GM12878 (cell line): ENCODE data around the gene CARD11. TPM values are rescaled to one million over a fixed set of nuclear protein-coding genes. Genes with fewer than 3 reads are reported as not detected.

Source experiments
- ATAC-seq: fragments of 200-7000 bp; cut with Tn5 transposase; 3 replicates; pipeline ENCODE4 v1.9.1; 2020; ENCODE audit warnings: mild to moderate bottlenecking, moderate library complexity
- BruUV-seq: library from RNA; stranded (reverse); fragments of 400-500 nt; replicated peaks from 2 replicates; lab custom pipeline; 2021; lab: Mats Ljungman, UMichigan
- CTCF ChIA-PET: fragments of 300-600 bp; sonication (Branson Sonifier 250); formaldehyde crosslinking; extraction: SDS; loops from one replicate; lab custom pipeline; 2021; ENCODE audit warnings: inconsistent platforms; lab: Yijun Ruan, JAX
- POLR2A ChIA-PET: fragments of 350-600 bp; formaldehyde crosslinking; extraction: SDS; loops from one replicate; lab custom pipeline; 2021; ENCODE audit warnings: inconsistent platforms; lab: Charles Lee
- RAD21 ChIA-PET: fragments of 300-600 bp; sonication (Branson Sonifier 250); formaldehyde crosslinking; loops from one replicate; lab custom pipeline; 2023; ENCODE audit warnings: antibody characterized with exemption; ENCODE audit not compliant: unreplicated experiment; lab: Charles Lee
- SMC1A ChIA-PET: fragments of 300-600 bp; sonication (Branson Sonifier 250); formaldehyde crosslinking; loops from one replicate; lab custom pipeline; 2023; ENCODE audit not compliant: unreplicated experiment, uncharacterized antibody; lab: Charles Lee
- DNase-seq: peaks from one replicate; pipeline ENCODE4 v3.0.0-alpha.2; 2011; ENCODE audit warnings: low read depth, low spot score
- FAIRE-seq: peaks from 3 replicates; lab custom pipeline; 2011; peaks lifted over from hg19 to GRCh38; lab: Jason Lieb, UNC
- H2AFZ ChIP-seq: 2 replicates; pipeline ENCODE4 v1.6.0; 2011; ENCODE audit warnings: low read depth, low read length, control low read depth; ENCODE audit not compliant: control insufficient read depth
- H3K27ac ChIP-seq: 2 replicates; pipeline ENCODE4 v1.5.1; 2011; ENCODE audit warnings: control low read depth; ENCODE audit not compliant: control insufficient read depth, insufficient read depth
- H3K27me3 ChIP-seq, 2 experiments: replicated peaks in 1 of 2; 2 replicates each; pipeline versions ENCODE4 v1.6.0 to v1.6.1; 2011; ENCODE audit warnings: low read length in 1 of 2; ENCODE audit not compliant: control insufficient read depth in 2 of 2, insufficient read depth in 2 of 2
- H3K36me3 ChIP-seq, 2 experiments: 2 replicates each; pipeline ENCODE4 v1.5.1; 2011; ENCODE audit warnings: low read length in 1 of 2; ENCODE audit not compliant: control insufficient read depth in 2 of 2, insufficient read depth in 2 of 2
- H3K4me1 ChIP-seq: 2 replicates; pipeline ENCODE4 v1.6.1; 2011; ENCODE audit warnings: mild to moderate bottlenecking, low read length, moderate library complexity, mixed read lengths; ENCODE audit not compliant: control insufficient read depth, insufficient read depth
- H3K4me2 ChIP-seq: 2 replicates; pipeline ENCODE4 v1.6.0; 2011; ENCODE audit warnings: control low read depth; ENCODE audit not compliant: control insufficient read depth, insufficient read depth
- H3K4me3 ChIP-seq: fragments of 200-600 bp; sonication (generic); 2 replicates; pipeline ENCODE4 v1.5.1; 2016
- H3K79me2 ChIP-seq: 2 replicates; pipeline ENCODE4 v1.6.0; 2011; ENCODE audit warnings: low read length; ENCODE audit not compliant: control insufficient read depth, insufficient read depth
- H3K9ac ChIP-seq: 2 replicates; pipeline ENCODE4 v1.8.0; 2011; ENCODE audit warnings: low read length, control low read depth, mixed read lengths; ENCODE audit not compliant: control insufficient read depth, insufficient read depth
- H3K9me3 ChIP-seq: replicated peaks from 3 replicates; pipeline ENCODE4 v1.5.1; 2011; ENCODE audit warnings: mild to moderate bottlenecking, low read length; ENCODE audit not compliant: control insufficient read depth, insufficient read depth
- H4K20me1 ChIP-seq: 2 replicates; pipeline ENCODE4 v1.6.0; 2011; ENCODE audit not compliant: control insufficient read depth, insufficient read depth
- BMI1 ChIP-seq: fragments of 450-650 bp; IDR thresholded peaks from 2 replicates; pipeline ENCODE4 v1.6.1; 2016; ENCODE audit warnings: mild to moderate bottlenecking, moderate library complexity, borderline replicate concordance
- CBFB ChIP-seq: IDR thresholded peaks from 2 replicates; pipeline ENCODE4 v1.6.1; 2016; ENCODE audit warnings: antibody characterized with exemption, low read depth
- CHD1 ChIP-seq: IDR thresholded peaks from 2 replicates; pipeline ENCODE4 v1.6.1; 2012; ENCODE audit warnings: low read depth, low read length, improper control_type of control experiment
- ESRRA ChIP-seq: IDR thresholded peaks from 2 replicates; pipeline ENCODE4 v1.6.1; 2012; ENCODE audit warnings: mild to moderate bottlenecking, low read length, improper control_type of control experiment
- IKZF2 ChIP-seq, 2 experiments: fragments of 450-650 bp; IDR thresholded peaks; 2 replicates each; pipeline ENCODE4 v1.6.1; 2017; ENCODE audit warnings: mild to moderate bottlenecking in 2 of 2, moderate library complexity in 2 of 2
- LARP7 ChIP-seq: fragments of 450-650 bp; IDR thresholded peaks from 2 replicates; pipeline ENCODE4 v1.6.1; 2017; ENCODE audit warnings: mild to moderate bottlenecking
- RFX5 ChIP-seq: IDR thresholded peaks from 2 replicates; pipeline ENCODE4 v1.6.1; 2011; ENCODE audit warnings: low read depth, low read length, improper control_type of control experiment
- SIN3A ChIP-seq: IDR thresholded peaks from 2 replicates; pipeline ENCODE4 v1.6.1; 2012; ENCODE audit warnings: low read depth, low read length, improper control_type of control experiment
- SMAD1 ChIP-seq: fragments of 450-650 bp; IDR thresholded peaks from 2 replicates; pipeline ENCODE4 v1.6.1; 2018; ENCODE audit warnings: mild to moderate bottlenecking, low read depth; ENCODE audit not compliant: partially characterized antibody
- SPI1 ChIP-seq: IDR thresholded peaks from 2 replicates; pipeline ENCODE4 v1.6.1; 2011; ENCODE audit warnings: low read depth, mild to moderate bottlenecking, low read length, moderate library complexity, borderline replicate concordance; ENCODE audit not compliant: insufficient read depth
- USF2 ChIP-seq: IDR thresholded peaks from 2 replicates; pipeline ENCODE4 v1.6.1; 2011; ENCODE audit warnings: low read depth, low read length, improper control_type of control experiment, borderline replicate concordance
- ZNF592 ChIP-seq: fragments of 450-650 bp; IDR thresholded peaks from 2 replicates; pipeline ENCODE4 v1.6.1; 2017; ENCODE audit warnings: mild to moderate bottlenecking, moderate library complexity
- WGBS: methylation state at CpG from one replicate; pipeline ENCODE4 v1.1.6; 2016; ENCODE audit warnings: low lambda C conversion rate; ENCODE audit not compliant: insufficient replicate concordance, insufficient coverage; ENCODE audit errors: missing lambda C conversion rate; 5-methylcytosine and 5-hydroxymethylcytosine counted together
- in situ Hi-C: fragments of 300-500 bp; cut with MboI; formaldehyde crosslinking; loops from 9 replicates; pipeline ENCODE4 v1.14.3; 2018; ENCODE audit warnings: mixed read lengths
- intact Hi-C: fragments of 100-400 bp; cut with micrococcal nuclease; formaldehyde crosslinking; loops from one replicate; pipeline ENCODE4 v1.14.2; 2022; ENCODE audit not compliant: unreplicated experiment
- polyA plus RNA-seq, 11 experiments: library from polyadenylated mRNA; depleted of rRNA in 4 of 11; unstranded in 6 of 11; stranded (reverse) in 5 of 11; fragments of >200 nt; fragmentation: Nextera tagmentation in 4 of 11; fragmentation: Illumina TruSeq in 1 of 11; extraction: Ambion mirVana in 4 of 11; extraction: Trizol in 1 of 11; gene quantifications; 1 replicate in 1 of 11; 2 replicates in 10 of 11; pipeline versions ENCODE4 v1.2.1 to v1.2.3, GENCODE V29; 2011 to 2016; ENCODE audit warnings: inconsistent platforms in 2 of 11, missing spikeins in 2 of 11, low read depth in 1 of 11
- total RNA-seq, 4 experiments: library from RNA; depleted of rRNA in 3 of 4; stranded (reverse); fragments of >200 nt in 3 of 4; fragmentation: Illumina TruSeq in 1 of 4; extraction: Trizol in 1 of 4; gene quantifications; 2 replicates each; pipeline versions ENCODE4 v1.2.1 to v1.2.3, GENCODE V29; 2013 to 2021

CARD11 gene
- total and polyA plus RNA-seq, 10 of the 15 experiments (the other 5 are each of a cell fraction or from before 2014, with no cell fraction given) = 0.27 to 72.0 (median 28.4) TPM

GRCh38 chr7:3029138-3029537 is 14.5 kb downstream of the CARD11 start:
- DNase-seq (no peak), ATAC-seq (no peak), FAIRE-seq (no peak)
- WGBS = 91% methylated on average over 9 of the region's 9 CpGs
- RAD21 ChIA-PET = no interaction called here
- no peak overlapping the region for H3K4me2 ChIP-seq
- H3K4me1 ChIP-seq = no peaks in the 10 kb centered on the region
- BruUV-seq = no TSS peak
- H3K9ac ChIP-seq = no peak overlapping the region
- H3K27ac ChIP-seq = no peak overlapping the region
- SMC1A ChIA-PET = no interaction called here
- H3K27me3 ChIP-seq = no peaks in the 10 kb centered on the region
- intact Hi-C loops = no loop called here
- H3K4me3 ChIP-seq = no peak overlapping the region
- peaks cover 7% of the 10 kb centered on the region for H3K9me3 ChIP-seq
- POLR2A ChIA-PET = no interaction called here
- TF ChIP-seq SIN3A (no peak), USF2 (no peak), CBFB (no peak), ESRRA (no peak), SMAD1 (no peak), SPI1 (no peak), CHD1 (no peak), RFX5 (no peak), ZNF592 (no peak), BMI1 (no peak), LARP7 (no peak), IKZF2 (IDR thresholded peaks at IDR 0.05) (no peak)
- no peaks in the 10 kb centered on the region for H4K20me1 ChIP-seq
- peaks cover 5% of the 10 kb centered on the region for H3K79me2 ChIP-seq
- CTCF ChIA-PET = no interaction called here
- H2AFZ ChIP-seq = no peak overlapping the region
- peaks cover 0 to 6% of the 10 kb centered on the region in 2 experiments; a peak in 2 of 4 replicates for H3K36me3 ChIP-seq
- in situ Hi-C loops = no loop called here
